BLaER1 treated with 17β-estradiol and CSF1 and Interleukin-3, amounts not matched to agents 10 nM and 100 nM (cell line): ENCODE results near the gene KCNMB1.

Source experiments
- H3K27ac ChIP-seq, 11 experiments: shearing (Covaris generic); formaldehyde crosslinking; 2 replicates each; pipeline ENCODE4 v1.8.1; 2022
- H3K27me3 ChIP-seq, 11 experiments: shearing (Covaris generic); formaldehyde crosslinking; 2 replicates each; pipeline ENCODE4 v1.8.1; 2022
- H3K36me3 ChIP-seq, 11 experiments: shearing (Covaris generic); formaldehyde crosslinking; 2 replicates each; pipeline ENCODE4 v1.8.1; 2022
- H3K4me1 ChIP-seq, 10 experiments: shearing (Covaris generic); formaldehyde crosslinking; 2 replicates each; pipeline ENCODE4 v1.8.1; 2022
- H3K4me2 ChIP-seq, 11 experiments: shearing (Covaris generic); formaldehyde crosslinking; 2 replicates each; pipeline ENCODE4 v1.8.1; 2022
- H3K4me3 ChIP-seq, 10 experiments: shearing (Covaris generic); formaldehyde crosslinking; 2 replicates each; pipeline ENCODE4 v1.8.1; 2022
- H3K9ac ChIP-seq, 11 experiments: shearing (Covaris generic); formaldehyde crosslinking; 2 replicates each; pipeline ENCODE4 v1.8.1; 2022
- H3K9me3 ChIP-seq, 11 experiments: shearing (Covaris generic); formaldehyde crosslinking; replicated peaks in 1 of 11; 2 replicates each; pipeline ENCODE4 v1.8.1; 2022
- H4K20me1 ChIP-seq, 11 experiments: shearing (Covaris generic); formaldehyde crosslinking; 2 replicates each; pipeline ENCODE4 v1.8.1; 2022
- Cebpa-rat ChIP-seq, 11 experiments: shearing (Covaris generic); IDR thresholded peaks; 2 replicates each; pipeline ENCODE4 v1.8.1; 2022

The KCNMB1 gene

GRCh38 chr5:170338933-170339779 is 50.0 kb downstream of the KCNMB1 start:
- TF ChIP-seq Cebpa-rat (IDR thresholded peaks at IDR 0.05): no peak
- Histone ChIP-seq H3K27ac (peak overlapping the region in 7 of 11 experiments; percentile 6 to 53 (median 33); a peak in 11 of 22 replicates), H3K4me2 (peak overlapping the region; percentile 31 to 96 (median 91)), H4K20me1 (no peaks in the 10 kb centered on the region), H3K4me1 (peaks cover 29 to 63% (median 55%) of the 10 kb centered on the region in 10 experiments), H3K4me3 (no peak overlapping the region), H3K27me3 (no peaks in the 10 kb centered on the region), H3K9ac (peak overlapping the region in 3 of 11 experiments; percentile 1 to 42 (median 37); a peak in 4 of 22 replicates), H3K36me3 (no peaks in the 10 kb centered on the region), H3K9me3 (peaks cover 0 to 35% (median 29%) of the 10 kb centered on the region in 11 experiments; a peak in 19 of 22 replicates)

GRCh38 chr5:170338291-170338690 is 50.9 kb downstream of the KCNMB1 start:
- no peak overlapping the region for H3K9ac ChIP-seq
- peak overlapping the region in 10 of 11 experiments; percentile 31 to 96 (median 92); a peak in 16 of 22 replicates for H3K4me2 ChIP-seq
- no peak overlapping the region for H3K4me3 ChIP-seq
- no peaks in the 10 kb centered on the region for H3K36me3 ChIP-seq
- H3K27me3 ChIP-seq: no peaks in the 10 kb centered on the region
- H3K4me1 ChIP-seq: peaks cover 38 to 71% (median 64%) of the 10 kb centered on the region in 10 experiments
- TF ChIP-seq Cebpa-rat (IDR thresholded peaks at IDR 0.05): no peak
- H4K20me1 ChIP-seq: no peaks in the 10 kb centered on the region; a peak in 1 of 22 replicates
- peaks cover 0 to 26% (median 22%) of the 10 kb centered on the region in 11 experiments; a peak in 19 of 22 replicates for H3K9me3 ChIP-seq
- peak overlapping the region in 7 of 11 experiments; percentile 4 to 97 (median 31); a peak in 3 of 22 replicates for H3K27ac ChIP-seq

DNA sequence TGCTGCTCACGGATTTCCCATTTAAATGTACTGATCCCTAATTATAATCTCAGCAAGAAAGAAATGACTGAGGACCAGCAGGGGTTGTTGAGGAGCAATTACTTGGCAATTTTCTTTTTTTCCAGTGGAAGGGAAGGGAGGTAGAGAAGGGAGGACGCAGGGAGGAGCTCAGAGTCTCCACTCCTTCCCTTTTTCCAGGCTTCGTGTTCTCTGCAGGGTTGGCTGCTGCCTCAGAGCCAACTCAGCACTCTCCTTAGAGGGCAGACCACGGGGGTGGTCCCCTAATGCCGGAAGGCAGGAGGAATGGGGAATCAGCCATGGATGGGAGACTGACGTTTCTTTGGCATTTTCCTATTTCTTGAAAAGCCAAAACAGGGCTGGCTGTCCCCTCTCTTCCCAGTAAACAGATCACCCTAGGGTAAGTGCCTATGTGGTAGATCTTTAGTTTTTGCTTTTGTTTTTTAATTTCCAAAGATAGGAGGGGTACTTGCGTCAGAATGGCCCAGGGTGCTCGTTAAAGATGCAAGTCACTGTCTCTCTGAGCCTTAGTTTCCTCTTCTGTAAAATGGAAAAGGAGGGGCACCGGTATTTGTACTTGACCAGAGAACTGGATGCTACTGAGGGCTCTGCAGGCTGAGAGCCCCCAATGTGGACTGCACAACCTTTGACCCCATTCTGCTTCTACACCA is 52.0 kb downstream of the KCNMB1 start:
- no peak for TF ChIP-seq Cebpa-rat (IDR thresholded peaks at IDR 0.05)
- Histone ChIP-seq H3K4me3 (no peak overlapping the region; a peak in 1 of 20 replicates), H3K9me3 (peaks cover 0 to 16% (median 12%) of the 10 kb centered on the region in 11 experiments; a peak in 18 of 22 replicates), H3K9ac (peak overlapping the region in 2 of 11 experiments; percentile 18 to 20; a peak in 3 of 22 replicates), H4K20me1 (no peaks in the 10 kb centered on the region; a peak in 1 of 22 replicates), H3K4me1 (peaks cover 49 to 82% (median 75%) of the 10 kb centered on the region in 10 experiments), H3K27ac (peak overlapping the region in 8 of 11 experiments; percentile 21 to 99 (median 95); a peak in 13 of 22 replicates), H3K36me3 (no peaks in the 10 kb centered on the region), H3K4me2 (peak overlapping the region in 9 of 11 experiments; percentile 11 to 96 (median 92); a peak in 16 of 22 replicates), H3K27me3 (no peaks in the 10 kb centered on the region)

DNA sequence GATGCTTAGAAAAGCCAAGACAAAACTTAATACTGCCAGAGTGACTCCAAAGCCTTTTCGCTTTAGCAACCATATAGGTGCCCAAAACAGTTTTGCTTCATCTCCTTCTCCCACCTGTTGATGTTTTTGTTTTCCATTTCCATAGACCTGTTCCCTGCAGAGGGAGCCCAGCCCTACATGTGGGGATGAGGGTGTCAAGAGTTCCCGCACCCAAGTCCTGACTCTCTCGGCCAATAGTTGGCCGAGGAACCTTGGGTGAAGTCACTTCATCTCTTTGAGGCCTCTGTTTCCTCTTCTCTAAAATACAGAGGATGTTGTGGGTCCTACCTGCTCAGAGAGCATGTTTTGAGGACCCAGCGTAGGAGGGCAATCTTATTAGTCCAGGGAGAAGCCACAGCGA is 53.1 kb downstream of the KCNMB1 start:
- no peak overlapping the region for H3K4me3 ChIP-seq
- 0 out of 22 replicates have a peak overlapping the region, but pooled peaks of 1 of the 11 experiments have one; percentile 4 for H3K9ac ChIP-seq
- no peaks in the 10 kb centered on the region for H3K36me3 ChIP-seq
- H3K4me1 ChIP-seq: peaks cover 58 to 91% (median 84%) of the 10 kb centered on the region in 10 experiments
- peak overlapping the region in 8 of 11 experiments; percentile 91 to 99 (median 97); a peak in 12 of 22 replicates for H3K27ac ChIP-seq
- TF ChIP-seq Cebpa-rat (IDR thresholded peaks at IDR 0.05): no peak
- peak overlapping the region in 10 of 11 experiments; percentile 86 to 96 (median 92); a peak in 16 of 22 replicates for H3K4me2 ChIP-seq
- peaks cover 0 to 5% (median 1%) of the 10 kb centered on the region in 11 experiments; a peak in 10 of 22 replicates for H3K9me3 ChIP-seq
- no peaks in the 10 kb centered on the region; a peak in 1 of 22 replicates for H4K20me1 ChIP-seq
- no peaks in the 10 kb centered on the region for H3K27me3 ChIP-seq

GRCh38 chr5:170334626-170335025 is 54.5 kb downstream of the KCNMB1 start:
- Histone ChIP-seq H3K4me1 (peaks cover 72 to 97% (median 96%) of the 10 kb centered on the region in 10 experiments), H3K4me3 (no peak overlapping the region; a peak in 1 of 20 replicates), H3K27ac (peak overlapping the region in 9 of 11 experiments; percentile 91 to 99 (median 97); a peak in 18 of 22 replicates), H3K4me2 (peak overlapping the region; percentile 83 to 96 (median 92)), H3K9me3 (no peaks in the 10 kb centered on the region), H4K20me1 (no peaks in the 10 kb centered on the region; a peak in 1 of 22 replicates), H3K36me3 (no peaks in the 10 kb centered on the region), H3K9ac (peak overlapping the region in 9 of 11 experiments; percentile 57 to 90 (median 84); a peak in 15 of 22 replicates), H3K27me3 (no peaks in the 10 kb centered on the region)
- TF ChIP-seq Cebpa-rat (IDR thresholded peaks at IDR 0.05): no peak

DNA sequence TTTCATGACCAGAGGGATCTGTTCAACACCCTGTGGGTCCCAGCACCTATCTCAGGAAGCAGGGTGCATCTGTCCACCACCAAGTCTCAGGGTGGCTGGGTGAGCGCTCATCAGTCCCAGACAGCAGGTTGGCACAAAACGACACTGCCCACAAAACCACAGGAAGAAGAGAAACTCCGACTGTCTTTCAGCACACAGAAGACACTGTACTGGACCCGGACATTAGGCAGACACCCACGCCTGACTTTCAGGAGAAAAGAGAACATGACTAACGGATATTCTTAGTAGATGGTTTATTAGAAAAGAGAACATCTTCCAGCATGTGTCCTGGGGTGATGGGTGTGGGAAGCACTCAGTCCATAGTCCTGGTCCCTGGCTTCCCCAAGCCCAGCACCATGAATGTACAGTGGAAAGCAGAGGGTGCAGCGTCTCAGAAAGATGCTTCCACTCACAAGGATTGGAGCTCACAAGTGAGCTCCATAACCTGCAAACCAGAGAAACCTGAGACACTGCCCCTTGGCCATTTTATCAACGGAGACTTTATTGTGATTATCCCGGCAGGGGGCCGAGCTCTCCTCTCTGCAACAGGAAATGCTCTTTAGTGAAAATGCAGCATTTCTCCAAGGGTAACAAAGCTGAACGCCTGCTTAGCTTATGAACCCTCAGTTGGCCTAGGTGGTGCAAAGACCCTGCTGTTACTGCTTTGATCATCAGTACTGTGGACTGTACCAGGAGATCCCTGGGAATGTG is 55.8 kb downstream of the KCNMB1 start:
- no peak for TF ChIP-seq Cebpa-rat (IDR thresholded peaks at IDR 0.05)
- Histone ChIP-seq H3K4me2 (peak overlapping the region; percentile 83 to 96 (median 92)), H3K4me3 (peak overlapping the region in 9 of 10 experiments; percentile 4 to 54 (median 34); a peak in 12 of 20 replicates), H3K9me3 (peaks cover 0 to 4% (median 0%) of the 10 kb centered on the region in 11 experiments; a peak in 1 of 22 replicates), H3K27me3 (no peaks in the 10 kb centered on the region), H3K27ac (peak overlapping the region in 10 of 11 experiments; percentile 42 to 99 (median 96); a peak in 20 of 22 replicates), H4K20me1 (no peaks in the 10 kb centered on the region; a peak in 1 of 22 replicates), H3K9ac (peak overlapping the region in 9 of 11 experiments; percentile 57 to 90 (median 84); a peak in 20 of 22 replicates), H3K4me1 (peaks cover 64 to 97% (median 97%) of the 10 kb centered on the region in 10 experiments), H3K36me3 (no peaks in the 10 kb centered on the region)

GRCh38 chr5:170332058-170332457 is 57.1 kb downstream of the KCNMB1 start:
- no peak for TF ChIP-seq Cebpa-rat (IDR thresholded peaks at IDR 0.05)
- H3K4me2 ChIP-seq: peak overlapping the region; percentile 83 to 96 (median 92)
- H3K27ac ChIP-seq: peak overlapping the region; percentile 43 to 99 (median 96); a peak in 21 of 22 replicates
- H3K4me3 ChIP-seq: peak overlapping the region in 7 of 10 experiments; percentile 11 to 52 (median 33); a peak in 9 of 20 replicates
- H3K4me1 ChIP-seq: peaks cover 75 to 97% (median 97%) of the 10 kb centered on the region in 10 experiments
- no peaks in the 10 kb centered on the region for H3K27me3 ChIP-seq
- peaks cover 0 to 8% (median 0%) of the 10 kb centered on the region in 11 experiments; a peak in 1 of 22 replicates for H3K9me3 ChIP-seq
- peak overlapping the region in 10 of 11 experiments; percentile 58 to 90 (median 84); a peak in 21 of 22 replicates for H3K9ac ChIP-seq
- no peaks in the 10 kb centered on the region; a peak in 1 of 22 replicates for H4K20me1 ChIP-seq
- H3K36me3 ChIP-seq: no peaks in the 10 kb centered on the region
